ENCODE measurements around the gene SNPH. TPM values are rescaled to one million over a fixed set of nuclear protein-coding genes. Genes with fewer than 3 reads are reported as not detected.

The SNPH gene
- total RNA-seq, 4 donors from 2014 or later: 9.6 to 29.5 (median 17.3) TPM

GRCh38 chr20:1269235-1269634 is 3.1 kb downstream of the SNPH start:
- DNase-seq (ENCODE audit: extremely low spot score): peak; percentile 72
- WGBS: 90% methylated on average over 8 of the region's 8 CpGs
- Histone ChIP-seq H3K36me3 (peaks cover 0 to 7% (median 0%) of the 10 kb centered on the region in 4 donors), H3K9me3 (no peaks in the 10 kb centered on the region), H3K27ac (replicated peaks in 1 of 4) (no peak overlapping the region), H3K27me3 (no peaks in the 10 kb centered on the region), H3K4me1 (peaks cover 17 to 37% (median 26%) of the 10 kb centered on the region in 4 donors), H3K4me3 (no peak overlapping the region)
- TF ChIP-seq POLR2AphosphoS5 (IDR thresholded peaks at IDR 0.05): no peak
- TF ChIP-seq EP300 (IDR thresholded peaks at IDR 0.05): no peak
- TF ChIP-seq POLR2A (IDR thresholded peaks at IDR 0.05; ENCODE audit: low read depth): no peak
- TF ChIP-seq CTCF (IDR thresholded peaks at IDR 0.05): no peak
- intact Hi-C loops (cut with DNase I): no loop called here

GRCh38 chr20:1269850-1270249 is 3.8 kb downstream of the SNPH start:
- Histone ChIP-seq H3K9me3 (no peaks in the 10 kb centered on the region), H3K27ac (replicated peaks in 1 of 4) (no peak overlapping the region), H3K27me3 (no peaks in the 10 kb centered on the region), H3K36me3 (peaks cover 0 to 7% (median 0%) of the 10 kb centered on the region in 4 donors), H3K4me3 (no peak overlapping the region), H3K4me1 (peaks cover 17 to 37% (median 26%) of the 10 kb centered on the region in 4 donors)
- TF ChIP-seq CTCF (IDR thresholded peaks at IDR 0.05) (no peak), EP300 (IDR thresholded peaks at IDR 0.05) (no peak), POLR2A (IDR thresholded peaks at IDR 0.05; ENCODE audit: low read depth) (no peak), POLR2AphosphoS5 (IDR thresholded peaks at IDR 0.05) (no peak)
- DNase-seq (ENCODE audit: extremely low spot score): peak; percentile 75
- 93% methylated on average over 3 of the region's 3 CpGs for WGBS
- intact Hi-C loops (cut with DNase I): no loop called here

- peaks cover 4 to 17% (median 11%) of the 10 kb centered on the region in 4 donors for H3K4me1 ChIP-seq
- WGBS: 70% methylated on average over 6 of the region's 6 CpGs
- TF ChIP-seq EP300 (IDR thresholded peaks at IDR 0.05) (no peak), CTCF (IDR thresholded peaks at IDR 0.05) (no peak), POLR2AphosphoS5 (IDR thresholded peaks at IDR 0.05) (no peak), POLR2A (IDR thresholded peaks at IDR 0.05; ENCODE audit: low read depth) (no peak)
- no peaks in the 10 kb centered on the region for H3K27me3 ChIP-seq
- no peaks in the 10 kb centered on the region for H3K9me3 ChIP-seq
- peak; percentile 70 for DNase-seq (ENCODE audit: extremely low spot score)
- no peak overlapping the region for H3K27ac ChIP-seq (replicated peaks in 1 of 4)
- intact Hi-C loops (cut with DNase I): no loop called here
- H3K4me3 ChIP-seq: no peak overlapping the region
- H3K36me3 ChIP-seq: peaks cover 0 to 7% (median 0%) of the 10 kb centered on the region in 4 donors
Measured at GRCh38 chr20:1272368-1273100, 6.4 kb downstream of the SNPH start.

GRCh38 chr20:1273366-1273765 is 7.3 kb downstream of the SNPH start:
- H3K27ac ChIP-seq (replicated peaks in 1 of 4): no peak overlapping the region
- peaks cover 0 to 7% (median 0%) of the 10 kb centered on the region in 4 donors for H3K36me3 ChIP-seq
- peak; percentile 60 for DNase-seq (ENCODE audit: extremely low spot score)
- no peak for TF ChIP-seq POLR2A (IDR thresholded peaks at IDR 0.05; ENCODE audit: low read depth)
- TF ChIP-seq POLR2AphosphoS5 (IDR thresholded peaks at IDR 0.05): no peak
- no peak for TF ChIP-seq EP300 (IDR thresholded peaks at IDR 0.05)
- no peak for TF ChIP-seq CTCF (IDR thresholded peaks at IDR 0.05)
- no peak overlapping the region for H3K4me3 ChIP-seq
- intact Hi-C loops (cut with DNase I): no loop called here
- H3K9me3 ChIP-seq: no peaks in the 10 kb centered on the region
- 79% methylated on average over 2 of the region's 2 CpGs for WGBS
- peaks cover 0 to 9% (median 3%) of the 10 kb centered on the region in 4 donors for H3K4me1 ChIP-seq
- no peaks in the 10 kb centered on the region for H3K27me3 ChIP-seq

Measured in esophagus muscularis mucosa (tissue), 4 donors.